A673 (cell line): ENCODE measurements around the gene RORC. TPM values are rescaled to one million over a fixed set of nuclear protein-coding genes. Genes with fewer than 3 reads are reported as not detected.

Experiments used
- BruUV-seq: library from RNA; stranded (reverse); fragments of 400-500 nt; replicated peaks from 2 replicates; lab custom pipeline; 2021; lab: Mats Ljungman, UMichigan
- CTCF ChIA-PET: fragments of 300-600 bp; sonication (Branson Sonifier 250); formaldehyde crosslinking; loops from one replicate; lab custom pipeline; 2022; ENCODE audit warnings: antibody characterized with exemption; lab: Charles Lee
- POLR2A ChIA-PET: fragments of 300-600 bp; sonication (Branson Sonifier 250); formaldehyde crosslinking; loops from one replicate; lab custom pipeline; 2022; ENCODE audit warnings: antibody characterized with exemption; ENCODE audit not compliant: low non-redundant PET; lab: Charles Lee
- DNase-seq: peaks from one replicate; pipeline ENCODE4 v3.0.0-alpha.2; 2015; ENCODE audit warnings: low spot score
- H3K27ac ChIP-seq: fragments of 200-600 bp; sonication (generic); 2 replicates; pipeline ENCODE4 v1.5.1; 2016; ENCODE audit warnings: mixed run types, low read depth, mild to moderate bottlenecking, mixed read lengths, antibody characterized with exemption, low read length; ENCODE audit not compliant: poor library complexity, severe bottlenecking
- H3K27me3 ChIP-seq: fragments of 200-600 bp; sonication (generic); replicated peaks from 2 replicates; pipeline ENCODE4 v1.6.1; 2017; ENCODE audit warnings: mixed run types, low read depth, mild to moderate bottlenecking, mixed read lengths, antibody characterized with exemption, low read length; ENCODE audit not compliant: insufficient read depth, poor library complexity
- H3K36me3 ChIP-seq: fragments of 200-600 bp; sonication (generic); 2 replicates; pipeline ENCODE4 v1.6.1; 2016; ENCODE audit warnings: mixed run types, mild to moderate bottlenecking, mixed read lengths, antibody characterized with exemption, low read length; ENCODE audit not compliant: insufficient read depth, poor library complexity, severe bottlenecking
- H3K4me1 ChIP-seq: fragments of 200-600 bp; sonication (generic); 2 replicates; pipeline ENCODE4 v1.6.1; 2017; ENCODE audit warnings: mixed run types, mild to moderate bottlenecking, mixed read lengths, antibody characterized with exemption, low read length; ENCODE audit not compliant: insufficient read depth, poor library complexity, severe bottlenecking
- H3K4me3 ChIP-seq: fragments of 200-600 bp; sonication (generic); 2 replicates; pipeline ENCODE4 v1.5.1; 2016; ENCODE audit warnings: low read depth, mixed run types, mild to moderate bottlenecking, mixed read lengths, low read length; ENCODE audit not compliant: poor library complexity, severe bottlenecking
- H3K9me3 ChIP-seq: fragments of 200-600 bp; sonication (generic); 2 replicates; pipeline ENCODE4 v1.6.1; 2016; ENCODE audit warnings: mixed run types, low read depth, mild to moderate bottlenecking, mixed read lengths, antibody characterized with exemption, low read length; ENCODE audit not compliant: poor library complexity, severe bottlenecking
- CTCF ChIP-seq: fragments of 300-800, 200-600 bp; sonication (generic); conservative IDR thresholded peaks from 2 replicates; pipeline ENCODE4 v1.5.1; 2017; ENCODE audit warnings: low read depth, mild to moderate bottlenecking, antibody characterized with exemption, low read length, moderate library complexity, mixed read lengths
- EZH2 ChIP-seq: fragments of 200-600 bp; sonication (generic); IDR thresholded peaks from 2 replicates; pipeline ENCODE4 v1.6.1; 2017; ENCODE audit warnings: borderline replicate concordance, low read depth, mild to moderate bottlenecking, mixed read lengths, antibody characterized with exemption, low read length; ENCODE audit not compliant: poor library complexity, severe bottlenecking
- intact Hi-C: fragments of 100-400 bp; cut with micrococcal nuclease; formaldehyde crosslinking; loops from one replicate; pipeline ENCODE4 v1.10.0; 2022; ENCODE audit not compliant: unreplicated experiment
- total RNA-seq: library from RNA; stranded (reverse); gene quantifications from 2 replicates; pipeline ENCODE4 v1.2.3, GENCODE V29; 2021

RORC gene
- total RNA-seq, 1 experiment from 2014 or later = not detected

- Histone ChIP-seq H3K36me3 (no peaks in the 10 kb centered on the region), H3K4me3 (no peak overlapping the region), H3K9me3 (no peaks in the 10 kb centered on the region), H3K27ac (no peak overlapping the region), H3K27me3 (peaks cover 81% of the 10 kb centered on the region), H3K4me1 (no peaks in the 10 kb centered on the region)
- BruUV-seq = no TSS peak
- ChIA-PET CTCF (no interaction called here), POLR2A (no interaction called here)
- no peak for DNase-seq
- intact Hi-C loops = no loop called here
- TF ChIP-seq EZH2 = no peak
- TF ChIP-seq CTCF = no peak
Measured at GRCh38 chr1:151803915-151804314, 27.7 kb downstream of the RORC start.

GRCh38 chr1:151803164-151803563, 28.4 kb downstream of the RORC start:
- no peak for DNase-seq
- TF ChIP-seq EZH2 (no peak), CTCF (no peak)
- POLR2A ChIA-PET = no interaction called here
- H3K4me1 ChIP-seq = no peaks in the 10 kb centered on the region
- BruUV-seq = no TSS peak
- CTCF ChIA-PET = no interaction called here
- H3K27ac ChIP-seq = no peak overlapping the region
- no peak overlapping the region for H3K4me3 ChIP-seq
- intact Hi-C loops = no loop called here
- H3K36me3 ChIP-seq = no peaks in the 10 kb centered on the region
- H3K27me3 ChIP-seq = peaks cover 88% of the 10 kb centered on the region
- H3K9me3 ChIP-seq = no peaks in the 10 kb centered on the region

GRCh38 chr1:151802372-151802771, 29.2 kb downstream of the RORC start:
- BruUV-seq = no TSS peak
- no peak overlapping the region for H3K27ac ChIP-seq
- H3K27me3 ChIP-seq = peaks cover 96% of the 10 kb centered on the region
- H3K4me3 ChIP-seq = no peak overlapping the region
- TF ChIP-seq EZH2 (no peak), CTCF (no peak)
- no peak for DNase-seq
- ChIA-PET CTCF (no interaction called here), POLR2A (no interaction called here)
- no peaks in the 10 kb centered on the region for H3K4me1 ChIP-seq
- no peaks in the 10 kb centered on the region for H3K36me3 ChIP-seq
- intact Hi-C loops = no loop called here
- no peaks in the 10 kb centered on the region for H3K9me3 ChIP-seq
